MM.1S (cell line): ENCODE measurements around the gene MPPED1.

Experiments
- DNase-seq: peaks from one replicate; pipeline ENCODE4 v3.0.0-alpha.2; 2015
- H2AFZ ChIP-seq: fragments of 300-600 bp; sonication (generic); 2 replicates; pipeline ENCODE4 v1.6.0; 2016; ENCODE audit warnings: antibody characterized with exemption, low read length
- H3F3A ChIP-seq: fragments of 300-600 bp; sonication (generic); 2 replicates; pipeline ENCODE4 v1.6.1; 2016; ENCODE audit warnings: mild to moderate bottlenecking, antibody characterized with exemption, low read length, moderate library complexity, mixed read lengths; ENCODE audit not compliant: insufficient read depth
- H3K27ac ChIP-seq: fragments of 300-600 bp; sonication (generic); 2 replicates; pipeline ENCODE4 v1.5.1; 2016; ENCODE audit warnings: mild to moderate bottlenecking, low read length
- H3K27me3 ChIP-seq: fragments of 300-600 bp; sonication (generic); replicated peaks from 2 replicates; pipeline ENCODE4 v1.6.0; 2016; ENCODE audit warnings: low read length; ENCODE audit not compliant: insufficient read depth
- H3K36me3 ChIP-seq: fragments of 300-600 bp; sonication (generic); replicated peaks from 2 replicates; pipeline ENCODE4 v1.6.1; 2016; ENCODE audit warnings: mild to moderate bottlenecking, low read length, mixed read lengths; ENCODE audit not compliant: insufficient read depth
- H3K4me1 ChIP-seq: fragments of 300-600 bp; sonication (generic); 2 replicates; pipeline ENCODE4 v1.6.1; 2016; ENCODE audit warnings: low read length, mixed read lengths
- H3K4me2 ChIP-seq: fragments of 300-600 bp; sonication (generic); 2 replicates; pipeline ENCODE4 v1.6.0; 2016; ENCODE audit warnings: low read depth, low read length
- H3K4me3 ChIP-seq: fragments of 300-600 bp; sonication (generic); 2 replicates; pipeline ENCODE4 v1.5.1; 2016; ENCODE audit warnings: low read length, mixed read lengths
- H3K79me2 ChIP-seq: fragments of 300-600 bp; sonication (generic); 2 replicates; pipeline ENCODE4 v1.6.1; 2016; ENCODE audit warnings: mixed run types, low read length, mixed read lengths
- H3K9ac ChIP-seq: fragments of 300-600 bp; sonication (generic); 2 replicates; pipeline ENCODE4 v1.6.1; 2016; ENCODE audit warnings: low read length, mixed read lengths
- H3K9me2 ChIP-seq: fragments of 300-600 bp; sonication (generic); replicated peaks from 2 replicates; pipeline ENCODE4 v1.6.1; 2016; ENCODE audit warnings: mild to moderate bottlenecking, low read length, mixed read lengths; ENCODE audit not compliant: insufficient read depth
- H3K9me3 ChIP-seq: fragments of 300-600 bp; sonication (generic); replicated peaks from 2 replicates; pipeline ENCODE4 v1.6.1; 2016; ENCODE audit warnings: mild to moderate bottlenecking, low read length, mixed read lengths; ENCODE audit not compliant: insufficient read depth
- H4K20me1 ChIP-seq: fragments of 300-600 bp; sonication (generic); 2 replicates; pipeline ENCODE4 v1.6.1; 2016; ENCODE audit warnings: mild to moderate bottlenecking, low read length, moderate library complexity, mixed read lengths; ENCODE audit not compliant: insufficient read depth
- CTCF ChIP-seq: fragments of 300-600 bp; sonication (generic); IDR thresholded peaks from 2 replicates; pipeline ENCODE4 v1.5.1; 2016; ENCODE audit warnings: antibody characterized with exemption, low read length, mixed read lengths
- EZH2 ChIP-seq: fragments of 300-600 bp; sonication (generic); optimal IDR thresholded peaks from 2 replicates; pipeline ENCODE3; 2017; ENCODE audit warnings: low read depth, mild to moderate bottlenecking, antibody characterized with exemption, low read length, mixed read lengths
- EZH2phosphoT487 ChIP-seq: fragments of 300-600 bp; sonication (generic); IDR thresholded peaks from 2 replicates; pipeline ENCODE4 v1.6.1; 2018; ENCODE audit warnings: antibody characterized with exemption, low read length

MPPED1 gene

GRCh38 chr22:43455846-43456245, 44.0 kb downstream of the MPPED1 start:
- Histone ChIP-seq H3K9me3 (no peaks in the 10 kb centered on the region), H3K27me3 (peaks cover 51% of the 10 kb centered on the region), H3F3A (no peaks in the 10 kb centered on the region), H3K4me1 (no peaks in the 10 kb centered on the region), H3K27ac (no peak overlapping the region), H3K4me3 (no peak overlapping the region), H3K4me2 (no peak overlapping the region), H4K20me1 (no peaks in the 10 kb centered on the region), H3K36me3 (no peaks in the 10 kb centered on the region), H3K9me2 (no peaks in the 10 kb centered on the region), H2AFZ (no peak overlapping the region), H3K79me2 (no peaks in the 10 kb centered on the region), H3K9ac (no peak overlapping the region)
- TF ChIP-seq EZH2 (no peak), CTCF (no peak), EZH2phosphoT487 (no peak)
- no peak for DNase-seq

- H3K36me3 ChIP-seq = no peaks in the 10 kb centered on the region
- TF ChIP-seq EZH2 (no peak), EZH2phosphoT487 (no peak), CTCF (no peak)
- H3K4me1 ChIP-seq = no peaks in the 10 kb centered on the region
- no peak overlapping the region for H3K9ac ChIP-seq
- H3K4me2 ChIP-seq = no peak overlapping the region
- no peaks in the 10 kb centered on the region for H4K20me1 ChIP-seq
- H3K27me3 ChIP-seq = peaks cover 52% of the 10 kb centered on the region
- H3K27ac ChIP-seq = no peak overlapping the region
- no peaks in the 10 kb centered on the region for H3K79me2 ChIP-seq
- H3K4me3 ChIP-seq = no peak overlapping the region
- no peak for DNase-seq
- H3K9me3 ChIP-seq = no peaks in the 10 kb centered on the region
- no peaks in the 10 kb centered on the region for H3F3A ChIP-seq
- H3K9me2 ChIP-seq = no peaks in the 10 kb centered on the region
- no peak overlapping the region for H2AFZ ChIP-seq
Measured at GRCh38 chr22:43457002-43457401, 45.2 kb downstream of the MPPED1 start.

- no peaks in the 10 kb centered on the region for H3K9me2 ChIP-seq
- H3K36me3 ChIP-seq = no peaks in the 10 kb centered on the region
- no peaks in the 10 kb centered on the region for H4K20me1 ChIP-seq
- H3K27ac ChIP-seq = no peak overlapping the region
- peaks cover 59% of the 10 kb centered on the region for H3K27me3 ChIP-seq
- no peak for DNase-seq
- H3K4me2 ChIP-seq = no peak overlapping the region
- H3K9ac ChIP-seq = no peak overlapping the region
- no peak overlapping the region for H3K4me3 ChIP-seq
- TF ChIP-seq CTCF = no peak
- TF ChIP-seq EZH2 = no peak
- no peak for TF ChIP-seq EZH2phosphoT487
- H3F3A ChIP-seq = no peaks in the 10 kb centered on the region
- no peaks in the 10 kb centered on the region for H3K9me3 ChIP-seq
- no peaks in the 10 kb centered on the region for H3K79me2 ChIP-seq
- no peaks in the 10 kb centered on the region for H3K4me1 ChIP-seq
- no peak overlapping the region for H2AFZ ChIP-seq
Measured at GRCh38 chr22:43462701-43463100, 50.9 kb downstream of the MPPED1 start.

- Histone ChIP-seq H3K4me3 (no peak overlapping the region), H2AFZ (no peak overlapping the region), H3K36me3 (no peaks in the 10 kb centered on the region), H3K27ac (no peak overlapping the region), H3K9me2 (no peaks in the 10 kb centered on the region), H3K4me2 (no peak overlapping the region), H3K79me2 (no peaks in the 10 kb centered on the region), H3K9me3 (no peaks in the 10 kb centered on the region), H3K4me1 (no peaks in the 10 kb centered on the region), H3F3A (no peaks in the 10 kb centered on the region), H3K9ac (no peak overlapping the region), H3K27me3 (peaks cover 78% of the 10 kb centered on the region), H4K20me1 (no peaks in the 10 kb centered on the region)
- TF ChIP-seq CTCF = no peak
- TF ChIP-seq EZH2phosphoT487 = no peak
- no peak for TF ChIP-seq EZH2
- DNase-seq = no peak
Measured at GRCh38 chr22:43464809-43465208, 53.0 kb downstream of the MPPED1 start.
